ENCODE measurements around the gene PGP.

Gene PGP

GRCh38 chr16:2161911-2162310 is 52.7 kb downstream of the PGP start:
- DNase-seq (ENCODE audit: low spot score): no peak
- Histone ChIP-seq H3K27ac (peak overlapping the region in 1 of 2 donors; percentile 96), H3K4me3 (no peak overlapping the region)
- TF ChIP-seq CTCF (IDR thresholded peaks at IDR 0.05): no peak
